A549 (cell line): ENCODE results near the gene ARHGEF1.
"Not testable (repeated sequence)": the region's sequence is repeated elsewhere in the genome, so short reads cannot be mapped to it uniquely, and the experiment has no call there.

Experiments used
- EP300 ChIP-seq, 2 experiments: fragments of >200 bp; sonication (Bioruptor Twin); formaldehyde crosslinking; IDR thresholded peaks; 2 replicates in 1 of 2; 3 replicates in 1 of 2; pipeline ENCODE4 v1.6.1; 2016 to 2017
- HEYL ChIP-seq: fragments of 250-450 bp; sonication (Bioruptor Pico); IDR thresholded peaks from 2 replicates; pipeline ENCODE4 v1.8.0; 2021; ENCODE audit warnings: mild to moderate bottlenecking, moderate library complexity
- JUNB ChIP-seq: fragments of >200 bp; sonication (Bioruptor Twin); formaldehyde crosslinking; IDR thresholded peaks from 2 replicates; pipeline ENCODE4 v1.6.1; 2016
- KDM1A ChIP-seq: fragments of 200-600 bp; sonication (generic); IDR thresholded peaks from 2 replicates; pipeline ENCODE4 v1.6.1; 2016; ENCODE audit warnings: low read depth, mild to moderate bottlenecking
- PHF8 ChIP-seq: fragments of 200-600 bp; sonication (generic); IDR thresholded peaks from 2 replicates; pipeline ENCODE4 v1.6.1; 2016; ENCODE audit warnings: low read depth, mild to moderate bottlenecking, antibody characterized with exemption, moderate library complexity, borderline replicate concordance
- POLR2A ChIP-seq: IDR thresholded peaks from 2 replicates; pipeline ENCODE4 v1.6.1; 2012; ENCODE audit warnings: mild to moderate bottlenecking, low read length
- RAD21 ChIP-seq, 2 experiments: fragments of >200 bp in 1 of 2; sonication (Bioruptor Twin) in 1 of 2; formaldehyde crosslinking in 1 of 2; IDR thresholded peaks in 1 of 2; conservative IDR thresholded peaks in 1 of 2; 2 replicates in 1 of 2; 3 replicates in 1 of 2; pipeline ENCODE4 v1.6.1; 2012 to 2018; ENCODE audit warnings: inconsistent platforms in 1 of 2
- RNF2 ChIP-seq: fragments of 200-600 bp; sonication (generic); IDR thresholded peaks from 2 replicates; pipeline ENCODE4 v1.6.1; 2016; ENCODE audit warnings: low read depth, mild to moderate bottlenecking, antibody characterized with exemption, moderate library complexity, borderline replicate concordance
- ZC3H11A ChIP-seq: fragments of 450-650 bp; IDR thresholded peaks from 2 replicates; pipeline ENCODE4 v1.6.1; 2014; ENCODE audit warnings: antibody characterized with exemption, mild to moderate bottlenecking
- TF ChIP-seq, protein P1 (sequence below): fragments of >200 bp; sonication (Bioruptor Twin); formaldehyde crosslinking; IDR thresholded peaks from 3 replicates; pipeline ENCODE4 v1.5.1; 2016
- TF ChIP-seq, protein P2 (sequence below): IDR thresholded peaks from 2 replicates; pipeline ENCODE4 v1.6.1; 2012; ENCODE audit warnings: low read depth, borderline replicate concordance

DNA sequence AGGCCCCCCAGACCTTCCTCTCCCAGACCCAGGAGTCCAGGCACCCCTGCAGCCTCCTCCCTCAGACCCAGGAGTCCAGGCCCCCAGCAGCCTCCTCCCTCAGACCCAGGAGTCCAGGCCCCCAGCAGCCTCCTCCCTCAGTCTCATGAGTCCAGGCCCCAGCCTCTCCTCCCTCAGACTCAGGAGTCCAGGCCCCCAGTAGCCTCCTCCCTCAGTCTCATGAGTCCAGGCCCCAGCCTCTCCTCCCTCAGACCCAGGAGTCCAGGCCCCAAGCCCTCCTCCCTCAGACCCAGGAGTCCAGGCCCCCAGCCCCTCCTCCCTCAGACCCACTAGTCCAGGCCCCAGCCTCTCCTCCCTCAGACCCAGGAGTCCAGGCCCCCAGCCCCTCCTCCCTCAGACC is 56.2 kb downstream of the ARHGEF1 start:
- TF ChIP-seq, protein P1, sequence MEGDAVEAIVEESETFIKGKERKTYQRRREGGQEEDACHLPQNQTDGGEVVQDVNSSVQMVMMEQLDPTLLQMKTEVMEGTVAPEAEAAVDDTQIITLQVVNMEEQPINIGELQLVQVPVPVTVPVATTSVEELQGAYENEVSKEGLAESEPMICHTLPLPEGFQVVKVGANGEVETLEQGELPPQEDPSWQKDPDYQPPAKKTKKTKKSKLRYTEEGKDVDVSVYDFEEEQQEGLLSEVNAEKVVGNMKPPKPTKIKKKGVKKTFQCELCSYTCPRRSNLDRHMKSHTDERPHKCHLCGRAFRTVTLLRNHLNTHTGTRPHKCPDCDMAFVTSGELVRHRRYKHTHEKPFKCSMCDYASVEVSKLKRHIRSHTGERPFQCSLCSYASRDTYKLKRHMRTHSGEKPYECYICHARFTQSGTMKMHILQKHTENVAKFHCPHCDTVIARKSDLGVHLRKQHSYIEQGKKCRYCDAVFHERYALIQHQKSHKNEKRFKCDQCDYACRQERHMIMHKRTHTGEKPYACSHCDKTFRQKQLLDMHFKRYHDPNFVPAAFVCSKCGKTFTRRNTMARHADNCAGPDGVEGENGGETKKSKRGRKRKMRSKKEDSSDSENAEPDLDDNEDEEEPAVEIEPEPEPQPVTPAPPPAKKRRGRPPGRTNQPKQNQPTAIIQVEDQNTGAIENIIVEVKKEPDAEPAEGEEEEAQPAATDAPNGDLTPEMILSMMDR: not testable (repeated sequence)
- TF ChIP-seq, protein P2, sequence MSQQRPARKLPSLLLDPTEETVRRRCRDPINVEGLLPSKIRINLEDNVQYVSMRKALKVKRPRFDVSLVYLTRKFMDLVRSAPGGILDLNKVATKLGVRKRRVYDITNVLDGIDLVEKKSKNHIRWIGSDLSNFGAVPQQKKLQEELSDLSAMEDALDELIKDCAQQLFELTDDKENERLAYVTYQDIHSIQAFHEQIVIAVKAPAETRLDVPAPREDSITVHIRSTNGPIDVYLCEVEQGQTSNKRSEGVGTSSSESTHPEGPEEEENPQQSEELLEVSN: not testable (repeated sequence)
- TF ChIP-seq RNF2; JUNB; ZC3H11A; HEYL (CRISPR knock-in tag); POLR2A; KDM1A; RAD21 (conservative IDR thresholded peaks at IDR 0.05 in 1 of 2, IDR thresholded peaks at IDR 0.05 in 1 of 2); EP300 (IDR thresholded peaks at IDR 0.05); PHF8: not testable (repeated sequence)
